ENCODE measurements around the gene CATSPERB. TPM values are rescaled to one million over a fixed set of nuclear protein-coding genes. Genes with fewer than 3 reads are reported as not detected.

Gene CATSPERB
- polyA plus RNA-seq, 1 donor (not counting 4 experiments of a cell fraction or from before 2014, with no cell fraction given): 1.1 TPM

GRCh38 chr14:91770185-91770584, 38.3 kb upstream of the CATSPERB start:
- H4K20me1 ChIP-seq (ENCODE audit: control insufficient read depth, extremely low read depth, insufficient read depth, low read length): no peaks in the 10 kb centered on the region
- no peak overlapping the region for H3K27ac ChIP-seq (ENCODE audit: control insufficient read depth, insufficient read depth, low read length)
- no peaks in the 10 kb centered on the region for H3K4me1 ChIP-seq (ENCODE audit: control insufficient read depth, extremely low read depth, insufficient read depth, low read length)
- H3K9me1 ChIP-seq (ENCODE audit: control insufficient read depth, extremely low read depth, insufficient read depth, low read length): no peaks in the 10 kb centered on the region
- no peak for DNase-seq (ENCODE audit: low read depth, low spot score)
- no peak overlapping the region for H2AFZ ChIP-seq (ENCODE audit: control insufficient read depth, low read length)
- TF ChIP-seq CTCF (optimal IDR thresholded peaks at IDR 0.05 in 1 of 3, IDR thresholded peaks at IDR 0.05 in 1 of 3, conservative IDR thresholded peaks at IDR 0.05 in 1 of 3; ENCODE audit: extremely low read depth in 1 of 3, insufficient read depth in 2 of 3, low read length in 3 of 3) (no peak), EZH2 (IDR thresholded peaks at IDR 0.05; ENCODE audit: low read length) (no peak)
- no peaks in the 10 kb centered on the region for H3K9me3 ChIP-seq (ENCODE audit: control insufficient read depth, low read depth, low read length)
- no peak overlapping the region for H3K4me2 ChIP-seq (ENCODE audit: control insufficient read depth, extremely low read depth, insufficient read depth, low read depth, low read length)
- no peak overlapping the region for H3K4me3 ChIP-seq (ENCODE audit: control insufficient read depth in 2 of 3, extremely low read depth in 1 of 3, insufficient read depth in 2 of 3, low read depth in 1 of 3, low read length in 3 of 3)
- H3K27me3 ChIP-seq (ENCODE audit: control insufficient read depth, extremely low read depth, insufficient read depth, low read length): no peaks in the 10 kb centered on the region
- dilution Hi-C loops (cut with MboI; ENCODE audit: extremely low pct_ligation_motif_present, low sequenced_read_pairs): no loop called here
- no peaks in the 10 kb centered on the region for H3K36me3 ChIP-seq (ENCODE audit: control insufficient read depth in 2 of 2, extremely low read depth in 1 of 2, insufficient read depth in 2 of 2, low read length in 2 of 2)
- FAIRE-seq: no peak
- no peak overlapping the region for H3K9ac ChIP-seq (ENCODE audit: control insufficient read depth, extremely low read depth, insufficient read depth, low read length)
- no peaks in the 10 kb centered on the region for H3K79me2 ChIP-seq (ENCODE audit: control insufficient read depth, insufficient read depth, low read length)

- Histone ChIP-seq H4K20me1 (ENCODE audit: control insufficient read depth, extremely low read depth, insufficient read depth, low read length) (no peaks in the 10 kb centered on the region), H3K36me3 (ENCODE audit: control insufficient read depth in 2 of 2, extremely low read depth in 1 of 2, insufficient read depth in 2 of 2, low read length in 2 of 2) (no peaks in the 10 kb centered on the region), H2AFZ (ENCODE audit: control insufficient read depth, low read length) (no peak overlapping the region), H3K4me3 (ENCODE audit: control insufficient read depth in 2 of 3, extremely low read depth in 1 of 3, insufficient read depth in 2 of 3, low read depth in 1 of 3, low read length in 3 of 3) (no peak overlapping the region), H3K9ac (ENCODE audit: control insufficient read depth, extremely low read depth, insufficient read depth, low read length) (no peak overlapping the region), H3K27me3 (ENCODE audit: control insufficient read depth, extremely low read depth, insufficient read depth, low read length) (no peaks in the 10 kb centered on the region), H3K4me2 (ENCODE audit: control insufficient read depth, extremely low read depth, insufficient read depth, low read depth, low read length) (peak overlapping the region; percentile 57), H3K9me1 (ENCODE audit: control insufficient read depth, extremely low read depth, insufficient read depth, low read length) (no peaks in the 10 kb centered on the region), H3K4me1 (ENCODE audit: control insufficient read depth, extremely low read depth, insufficient read depth, low read length) (peaks cover 27% of the 10 kb centered on the region), H3K9me3 (ENCODE audit: control insufficient read depth, low read depth, low read length) (no peaks in the 10 kb centered on the region), H3K79me2 (ENCODE audit: control insufficient read depth, insufficient read depth, low read length) (no peaks in the 10 kb centered on the region), H3K27ac (ENCODE audit: control insufficient read depth, insufficient read depth, low read length) (peak overlapping the region; percentile 65)
- DNase-seq (ENCODE audit: low read depth, low spot score) (peak; percentile 32), FAIRE-seq (peak; percentile 96)
- TF ChIP-seq CTCF (optimal IDR thresholded peaks at IDR 0.05 in 1 of 3, IDR thresholded peaks at IDR 0.05 in 1 of 3, conservative IDR thresholded peaks at IDR 0.05 in 1 of 3; ENCODE audit: extremely low read depth in 1 of 3, insufficient read depth in 2 of 3, low read length in 3 of 3) (no peak), EZH2 (IDR thresholded peaks at IDR 0.05; ENCODE audit: low read length) (no peak)
- dilution Hi-C loops (cut with MboI; ENCODE audit: extremely low pct_ligation_motif_present, low sequenced_read_pairs): no loop called here
These were observed 23.8 kb upstream of the CATSPERB start for GRCh38 chr14:91755570-91756295.

Data from keratinocyte (primary cell).